Measurements from ENCODE around the gene ZNF592. TPM values are rescaled to one million over a fixed set of nuclear protein-coding genes. Genes with fewer than 3 reads are reported as not detected.
A peak's percentile ranks its signal among the peaks of the same experiment; 100 is the strongest.

Gene ZNF592
- total and polyA plus RNA-seq, 11 donors: 9.7 to 28.6 (median 21.2) TPM

DNA sequence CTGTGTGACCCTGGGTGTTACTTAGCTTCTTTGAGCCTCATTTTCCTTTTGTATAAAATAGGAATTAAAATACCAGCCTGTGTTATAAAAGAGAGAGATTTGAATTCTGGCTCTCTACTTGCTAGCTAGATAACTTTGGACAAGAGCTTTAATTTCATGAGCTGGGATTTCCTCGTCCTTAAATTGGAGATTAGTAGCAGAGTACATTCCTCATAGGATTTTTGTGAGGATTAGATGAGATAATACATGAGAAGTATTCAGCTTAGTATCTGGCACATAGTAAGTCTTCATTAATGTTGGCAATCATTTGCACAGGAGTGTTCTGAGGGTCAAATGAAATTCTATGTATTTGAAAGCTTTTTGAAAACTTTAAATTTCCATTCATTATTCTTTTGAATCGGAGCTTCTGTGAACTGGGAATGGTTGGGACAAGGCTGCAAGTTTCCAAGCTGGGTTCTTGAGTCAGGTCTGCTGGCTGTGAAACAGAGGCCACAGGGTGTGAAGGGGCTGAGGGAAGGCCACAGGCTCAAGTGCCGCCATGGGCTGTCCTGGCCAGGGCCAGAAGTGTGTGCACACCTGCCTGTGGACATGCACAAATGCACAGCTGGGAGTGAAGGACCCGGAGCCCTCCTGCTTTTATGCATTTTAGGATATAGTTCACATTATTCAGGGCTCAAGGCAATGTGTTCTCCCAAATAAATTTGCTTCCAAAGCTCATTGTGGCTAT lies 86.0 kb downstream of the ZNF592 start:
- DNase-seq (no peak), ATAC-seq (no peak)
- H3K4me1 ChIP-seq: peaks cover 3 to 97% (median 74%) of the 10 kb centered on the region in 12 donors
- H3K27me3 ChIP-seq: no peaks in the 10 kb centered on the region
- no peaks in the 10 kb centered on the region for H3K9me3 ChIP-seq
- 59 to 74% (median 67%) methylated on average over 4 of the region's 4 CpGs for WGBS, 4 donors
- H3K4me3 ChIP-seq: no peak overlapping the region
- intact Hi-C loops (cut with DNase I): no loop called here
- H3K36me3 ChIP-seq: peaks cover 0 to 48% (median 6%) of the 10 kb centered on the region in 9 donors
- TF ChIP-seq, protein P1, sequence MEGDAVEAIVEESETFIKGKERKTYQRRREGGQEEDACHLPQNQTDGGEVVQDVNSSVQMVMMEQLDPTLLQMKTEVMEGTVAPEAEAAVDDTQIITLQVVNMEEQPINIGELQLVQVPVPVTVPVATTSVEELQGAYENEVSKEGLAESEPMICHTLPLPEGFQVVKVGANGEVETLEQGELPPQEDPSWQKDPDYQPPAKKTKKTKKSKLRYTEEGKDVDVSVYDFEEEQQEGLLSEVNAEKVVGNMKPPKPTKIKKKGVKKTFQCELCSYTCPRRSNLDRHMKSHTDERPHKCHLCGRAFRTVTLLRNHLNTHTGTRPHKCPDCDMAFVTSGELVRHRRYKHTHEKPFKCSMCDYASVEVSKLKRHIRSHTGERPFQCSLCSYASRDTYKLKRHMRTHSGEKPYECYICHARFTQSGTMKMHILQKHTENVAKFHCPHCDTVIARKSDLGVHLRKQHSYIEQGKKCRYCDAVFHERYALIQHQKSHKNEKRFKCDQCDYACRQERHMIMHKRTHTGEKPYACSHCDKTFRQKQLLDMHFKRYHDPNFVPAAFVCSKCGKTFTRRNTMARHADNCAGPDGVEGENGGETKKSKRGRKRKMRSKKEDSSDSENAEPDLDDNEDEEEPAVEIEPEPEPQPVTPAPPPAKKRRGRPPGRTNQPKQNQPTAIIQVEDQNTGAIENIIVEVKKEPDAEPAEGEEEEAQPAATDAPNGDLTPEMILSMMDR (IDR thresholded peaks at IDR 0.05): no peak
- no peak for TF ChIP-seq POLR2A (IDR thresholded peaks at IDR 0.05)
- peak overlapping the region; percentile 54 to 99 (median 96) for H3K27ac ChIP-seq

DNA sequence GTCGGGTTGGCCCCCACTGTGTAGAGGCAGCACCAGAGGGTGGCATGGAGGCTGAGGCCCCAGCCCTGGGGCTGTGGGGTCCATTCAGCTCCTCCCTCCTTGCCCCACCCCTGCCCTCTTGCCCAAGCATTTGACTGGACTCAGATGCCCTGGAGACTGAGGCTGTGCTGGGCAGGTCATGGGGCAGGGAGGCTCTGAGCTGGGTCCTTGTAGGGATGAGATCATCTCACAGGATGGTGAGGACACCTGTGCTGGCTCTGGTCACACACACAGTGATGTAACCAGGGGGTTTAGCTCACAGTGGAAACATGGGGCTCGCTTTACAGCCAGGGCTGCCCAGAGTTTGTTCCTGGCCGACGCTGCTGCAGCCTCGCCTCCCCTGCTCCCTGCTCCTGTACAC lies 86.6 kb downstream of the ZNF592 start:
- ATAC-seq: peak in 3 of 4 donors; percentile 2 to 12 (median 8)
- H3K4me3 ChIP-seq: no peak overlapping the region
- peaks cover 3 to 97% (median 72%) of the 10 kb centered on the region in 12 donors for H3K4me1 ChIP-seq

DNA sequence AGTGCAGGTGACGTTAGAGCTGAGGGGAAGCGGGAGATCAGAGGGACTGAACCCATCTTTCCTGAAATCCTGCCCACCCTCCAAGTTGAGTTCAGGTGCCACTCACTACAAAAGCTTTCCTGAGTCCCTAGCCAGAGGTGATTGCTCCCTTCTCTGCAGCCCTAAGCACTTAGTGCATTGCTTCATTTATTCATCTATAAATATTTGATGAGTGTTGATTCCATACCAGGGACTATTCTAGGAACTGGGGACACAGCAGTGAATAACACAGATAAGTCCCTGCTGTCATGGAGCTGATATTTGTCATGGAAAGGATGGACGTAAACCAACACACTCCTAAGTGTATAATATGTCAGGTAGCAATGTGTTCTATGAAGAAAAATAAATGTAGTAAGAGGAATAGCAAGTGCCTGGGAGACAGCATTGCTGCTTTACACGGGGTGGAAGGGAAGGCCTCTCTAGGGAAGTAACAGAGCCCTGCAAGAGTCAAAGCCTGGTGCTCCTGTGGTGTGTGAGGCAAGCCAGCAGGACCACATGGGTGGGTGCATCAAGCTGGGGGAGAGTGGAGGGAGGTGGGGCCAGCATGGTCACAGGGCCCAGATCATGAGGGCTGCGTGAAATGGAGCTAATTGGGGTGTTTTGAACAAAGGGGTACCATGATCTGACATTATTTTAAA lies 87.4 kb downstream of the ZNF592 start:
- TF ChIP-seq POLR2A (IDR thresholded peaks at IDR 0.05): peak in 1 of 2 donors; percentile 51
- TF ChIP-seq, protein P1 (IDR thresholded peaks at IDR 0.05): no peak
- H3K27ac ChIP-seq: peak overlapping the region; percentile 78 to 99 (median 96)
- DNase-seq (no peak), ATAC-seq (peak; percentile 60 to 70 (median 66))
- peaks cover 3 to 97% (median 72%) of the 10 kb centered on the region in 12 donors for H3K4me1 ChIP-seq
- H3K36me3 ChIP-seq: peaks cover 0 to 55% (median 11%) of the 10 kb centered on the region in 9 donors
- intact Hi-C loops (cut with DNase I): no loop called here
- no peaks in the 10 kb centered on the region for H3K9me3 ChIP-seq
- no peak overlapping the region for H3K4me3 ChIP-seq
- 43 to 59% (median 56%) methylated on average over 5 of the region's 5 CpGs for whole genome bisulfite sequencing, 4 donors
- H3K27me3 ChIP-seq: no peaks in the 10 kb centered on the region

More for the DNA sequence above, 86.6 kb downstream of the ZNF592 start:
- WGBS, 4 donors: 55 to 75% (median 67%) methylated on average over 5 of the region's 5 CpGs
- H3K27ac ChIP-seq: peak overlapping the region; percentile 54 to 99 (median 96)
- peaks cover 0 to 48% (median 11%) of the 10 kb centered on the region in 9 donors for H3K36me3 ChIP-seq
- no peaks in the 10 kb centered on the region for H3K9me3 ChIP-seq
- TF ChIP-seq POLR2A (IDR thresholded peaks at IDR 0.05): no peak
- TF ChIP-seq, protein P1 (IDR thresholded peaks at IDR 0.05): no peak
- no peaks in the 10 kb centered on the region for H3K27me3 ChIP-seq
- DNase-seq: peak in 1 of 5 donors; percentile 49
- intact Hi-C loops (cut with DNase I): no loop called here

DNA sequence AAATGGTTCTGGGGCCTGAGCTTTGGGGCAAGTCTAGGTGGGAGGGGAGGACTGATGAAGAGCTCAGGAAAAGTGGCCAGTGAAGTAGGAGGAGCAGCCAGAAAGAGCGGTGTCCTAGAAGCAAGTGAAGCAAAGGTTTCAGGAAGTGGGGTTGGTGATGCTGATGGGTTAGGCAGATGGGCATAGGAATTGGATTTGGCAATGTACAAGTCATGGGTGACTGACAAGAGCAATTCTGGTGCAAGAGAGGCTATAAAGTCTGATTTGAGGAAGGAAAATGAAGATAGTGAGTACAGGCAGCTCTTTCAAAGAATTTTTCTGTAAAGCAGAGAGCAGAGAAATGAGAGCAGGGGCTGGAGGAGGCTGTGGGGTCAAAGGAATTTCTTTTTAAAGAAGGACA lies 88.5 kb downstream of the ZNF592 start:
- intact Hi-C loops (cut with DNase I): no loop called here
- no peak for TF ChIP-seq POLR2A (IDR thresholded peaks at IDR 0.05)
- TF ChIP-seq, protein P1 (IDR thresholded peaks at IDR 0.05): no peak
- peak overlapping the region; percentile 78 to 99 (median 96) for H3K27ac ChIP-seq
- peaks cover 0 to 54% (median 11%) of the 10 kb centered on the region in 9 donors for H3K36me3 ChIP-seq
- ATAC-seq (no peak), DNase-seq (no peak)
- 74 to 86% (median 80%) methylated on average over 1 of the region's 1 CpG for WGBS, 4 donors
- H3K4me1 ChIP-seq: peaks cover 3 to 97% (median 68%) of the 10 kb centered on the region in 12 donors
- no peaks in the 10 kb centered on the region for H3K27me3 ChIP-seq
- no peak overlapping the region for H3K4me3 ChIP-seq
- H3K9me3 ChIP-seq: no peaks in the 10 kb centered on the region

Measured in heart left ventricle (tissue), 16 donors.